Measurements from ENCODE around the gene CD2AP.

Gene CD2AP

GRCh38 chr6:47670851-47671250 is 193.3 kb downstream of the CD2AP start:
- no peaks in the 10 kb centered on the region for H3K9me3 ChIP-seq (replicated peaks; ENCODE audit: insufficient read depth, low read length)
- no peaks in the 10 kb centered on the region for H3F3A ChIP-seq (ENCODE audit: insufficient read depth, low read length)
- no peak overlapping the region for H3K9ac ChIP-seq (ENCODE audit: low read length)
- H3K4me3 ChIP-seq (ENCODE audit: low read length): no peak overlapping the region
- H3K9me2 ChIP-seq (replicated peaks; ENCODE audit: insufficient read depth, low read length): no peaks in the 10 kb centered on the region
- no peak overlapping the region for H3K27ac ChIP-seq (ENCODE audit: low read length)
- H4K20me1 ChIP-seq (ENCODE audit: insufficient read depth, low read length): no peaks in the 10 kb centered on the region
- no peaks in the 10 kb centered on the region for H3K79me2 ChIP-seq (ENCODE audit: low read length)
- H3K4me1 ChIP-seq (ENCODE audit: low read length): no peaks in the 10 kb centered on the region
- TF ChIP-seq EZH2phosphoT487 (IDR thresholded peaks at IDR 0.05; ENCODE audit: low read length) (no peak), EZH2 (optimal IDR thresholded peaks at IDR 0.05; ENCODE audit: low read depth, low read length) (no peak)
- TF ChIP-seq, protein P1, sequence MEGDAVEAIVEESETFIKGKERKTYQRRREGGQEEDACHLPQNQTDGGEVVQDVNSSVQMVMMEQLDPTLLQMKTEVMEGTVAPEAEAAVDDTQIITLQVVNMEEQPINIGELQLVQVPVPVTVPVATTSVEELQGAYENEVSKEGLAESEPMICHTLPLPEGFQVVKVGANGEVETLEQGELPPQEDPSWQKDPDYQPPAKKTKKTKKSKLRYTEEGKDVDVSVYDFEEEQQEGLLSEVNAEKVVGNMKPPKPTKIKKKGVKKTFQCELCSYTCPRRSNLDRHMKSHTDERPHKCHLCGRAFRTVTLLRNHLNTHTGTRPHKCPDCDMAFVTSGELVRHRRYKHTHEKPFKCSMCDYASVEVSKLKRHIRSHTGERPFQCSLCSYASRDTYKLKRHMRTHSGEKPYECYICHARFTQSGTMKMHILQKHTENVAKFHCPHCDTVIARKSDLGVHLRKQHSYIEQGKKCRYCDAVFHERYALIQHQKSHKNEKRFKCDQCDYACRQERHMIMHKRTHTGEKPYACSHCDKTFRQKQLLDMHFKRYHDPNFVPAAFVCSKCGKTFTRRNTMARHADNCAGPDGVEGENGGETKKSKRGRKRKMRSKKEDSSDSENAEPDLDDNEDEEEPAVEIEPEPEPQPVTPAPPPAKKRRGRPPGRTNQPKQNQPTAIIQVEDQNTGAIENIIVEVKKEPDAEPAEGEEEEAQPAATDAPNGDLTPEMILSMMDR (IDR thresholded peaks at IDR 0.05; ENCODE audit: low read length): no peak
- H3K4me2 ChIP-seq (ENCODE audit: low read depth, low read length): no peak overlapping the region
- no peaks in the 10 kb centered on the region for H3K36me3 ChIP-seq (replicated peaks; ENCODE audit: insufficient read depth, low read length)
- H3K27me3 ChIP-seq (replicated peaks; ENCODE audit: insufficient read depth, low read length): no peaks in the 10 kb centered on the region
- no peak overlapping the region for H2AFZ ChIP-seq (ENCODE audit: low read length)
- no peak for DNase-seq

DNA sequence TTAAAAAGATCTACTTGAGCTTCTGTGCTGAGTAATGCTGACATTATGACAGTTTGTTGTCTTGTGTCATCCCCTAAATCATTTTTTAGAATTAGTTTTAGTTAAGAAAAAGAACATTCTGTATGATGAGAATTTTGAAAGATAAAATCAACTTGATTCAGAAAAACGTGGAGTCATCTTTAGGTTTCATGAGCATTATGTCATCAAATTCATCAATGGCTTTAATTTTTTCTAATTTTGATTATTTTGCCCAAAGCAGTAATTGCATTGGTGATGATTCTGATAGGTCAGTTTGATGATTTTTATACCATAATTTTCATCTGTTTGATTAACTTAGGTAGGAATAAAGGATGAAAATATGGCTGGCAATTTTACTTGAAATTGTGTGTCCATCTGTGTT is 194.2 kb downstream of the CD2AP start:
- no peaks in the 10 kb centered on the region for H3K36me3 ChIP-seq (replicated peaks; ENCODE audit: insufficient read depth, low read length)
- H2AFZ ChIP-seq (ENCODE audit: low read length): no peak overlapping the region

GRCh38 chr6:47672816-47673215 is 195.2 kb downstream of the CD2AP start:
- TF ChIP-seq EZH2phosphoT487 (IDR thresholded peaks at IDR 0.05; ENCODE audit: low read length): no peak
- TF ChIP-seq EZH2 (optimal IDR thresholded peaks at IDR 0.05; ENCODE audit: low read depth, low read length): no peak
- TF ChIP-seq, protein P1 (IDR thresholded peaks at IDR 0.05; ENCODE audit: low read length): no peak
- no peak for DNase-seq
- Histone ChIP-seq H4K20me1 (ENCODE audit: insufficient read depth, low read length) (no peaks in the 10 kb centered on the region), H3K9ac (ENCODE audit: low read length) (no peak overlapping the region), H3K27ac (ENCODE audit: low read length) (no peak overlapping the region), H3K9me3 (replicated peaks; ENCODE audit: insufficient read depth, low read length) (no peaks in the 10 kb centered on the region; the same call in 1 of the 2 replicates), H3K4me3 (ENCODE audit: low read length) (no peak overlapping the region), H2AFZ (ENCODE audit: low read length) (no peak overlapping the region), H3K27me3 (replicated peaks; ENCODE audit: insufficient read depth, low read length) (no peaks in the 10 kb centered on the region), H3K36me3 (replicated peaks; ENCODE audit: insufficient read depth, low read length) (no peaks in the 10 kb centered on the region), H3K4me1 (ENCODE audit: low read length) (no peaks in the 10 kb centered on the region), H3K79me2 (ENCODE audit: low read length) (no peaks in the 10 kb centered on the region), H3F3A (ENCODE audit: insufficient read depth, low read length) (no peaks in the 10 kb centered on the region), H3K9me2 (replicated peaks; ENCODE audit: insufficient read depth, low read length) (no peaks in the 10 kb centered on the region), H3K4me2 (ENCODE audit: low read depth, low read length) (no peak overlapping the region)

More for the DNA sequence above, 194.2 kb downstream of the CD2AP start:
- H4K20me1 ChIP-seq (ENCODE audit: insufficient read depth, low read length): no peaks in the 10 kb centered on the region
- H3K9me3 ChIP-seq (replicated peaks; ENCODE audit: insufficient read depth, low read length): no peaks in the 10 kb centered on the region; the same call in 1 of the 2 replicates
- H3K27me3 ChIP-seq (replicated peaks; ENCODE audit: insufficient read depth, low read length): no peaks in the 10 kb centered on the region
- no peaks in the 10 kb centered on the region for H3F3A ChIP-seq (ENCODE audit: insufficient read depth, low read length)
- no peak for DNase-seq
- no peaks in the 10 kb centered on the region for H3K9me2 ChIP-seq (replicated peaks; ENCODE audit: insufficient read depth, low read length)
- TF ChIP-seq EZH2phosphoT487 (IDR thresholded peaks at IDR 0.05; ENCODE audit: low read length) (no peak), EZH2 (optimal IDR thresholded peaks at IDR 0.05; ENCODE audit: low read depth, low read length) (no peak)
- TF ChIP-seq, protein P1 (IDR thresholded peaks at IDR 0.05; ENCODE audit: low read length): no peak
- H3K9ac ChIP-seq (ENCODE audit: low read length): no peak overlapping the region
- no peak overlapping the region for H3K4me3 ChIP-seq (ENCODE audit: low read length)
- H3K27ac ChIP-seq (ENCODE audit: low read length): no peak overlapping the region
- H3K4me2 ChIP-seq (ENCODE audit: low read depth, low read length): no peak overlapping the region
- no peaks in the 10 kb centered on the region for H3K79me2 ChIP-seq (ENCODE audit: low read length)
- no peaks in the 10 kb centered on the region for H3K4me1 ChIP-seq (ENCODE audit: low read length)
